ENCODE data around the gene TMEM156. TPM values are rescaled to one million over a fixed set of nuclear protein-coding genes. Genes with fewer than 3 reads are reported as not detected.
A peak's percentile ranks its signal among the peaks of the same experiment; 100 is the strongest.

The TMEM156 gene
- polyA plus RNA-seq, 1 donor (not counting 4 experiments of a cell fraction or from before 2014, with no cell fraction given): 0.68 TPM

GRCh38 chr4:39043861-39044363 is 11.7 kb upstream of the TMEM156 start:
- FAIRE-seq (no peak), DNase-seq (ENCODE audit: low read depth, low spot score) (no peak)
- Histone ChIP-seq H4K20me1 (ENCODE audit: control insufficient read depth, extremely low read depth, insufficient read depth, low read length) (no peaks in the 10 kb centered on the region), H3K9me3 (ENCODE audit: control insufficient read depth, low read depth, low read length) (no peaks in the 10 kb centered on the region), H3K4me2 (ENCODE audit: control insufficient read depth, extremely low read depth, insufficient read depth, low read depth, low read length) (peak overlapping the region; percentile 78), H3K9me1 (ENCODE audit: control insufficient read depth, extremely low read depth, insufficient read depth, low read length) (no peaks in the 10 kb centered on the region), H2AFZ (ENCODE audit: control insufficient read depth, low read length) (peak overlapping the region; percentile 82), H3K36me3 (ENCODE audit: control insufficient read depth in 2 of 2, extremely low read depth in 1 of 2, insufficient read depth in 2 of 2, low read length in 2 of 2) (no peaks in the 10 kb centered on the region), H3K9ac (ENCODE audit: control insufficient read depth, extremely low read depth, insufficient read depth, low read length) (peak overlapping the region; percentile 66), H3K79me2 (ENCODE audit: control insufficient read depth, insufficient read depth, low read length) (peaks cover 21% of the 10 kb centered on the region), H3K4me3 (ENCODE audit: control insufficient read depth in 2 of 3, extremely low read depth in 1 of 3, insufficient read depth in 2 of 3, low read depth in 1 of 3, low read length in 3 of 3) (peak overlapping the region; percentile 59 to 95 (median 61)), H3K4me1 (ENCODE audit: control insufficient read depth, extremely low read depth, insufficient read depth, low read length) (peaks cover 17% of the 10 kb centered on the region), H3K27me3 (ENCODE audit: control insufficient read depth, extremely low read depth, insufficient read depth, low read length) (no peaks in the 10 kb centered on the region), H3K27ac (ENCODE audit: control insufficient read depth, insufficient read depth, low read length) (peak overlapping the region; percentile 85)
- no peak for TF ChIP-seq EZH2 (IDR thresholded peaks at IDR 0.05; ENCODE audit: low read length)
- TF ChIP-seq CTCF (optimal IDR thresholded peaks at IDR 0.05 in 1 of 3, IDR thresholded peaks at IDR 0.05 in 1 of 3, conservative IDR thresholded peaks at IDR 0.05 in 1 of 3; ENCODE audit: extremely low read depth in 1 of 3, insufficient read depth in 2 of 3, low read length in 3 of 3): no peak
- dilution Hi-C loops (cut with MboI; ENCODE audit: extremely low pct_ligation_motif_present, low sequenced_read_pairs): no loop called here

GRCh38 chr4:39043058-39043860 is 11.1 kb upstream of the TMEM156 start:
- no peak for FAIRE-seq
- no peak overlapping the region for H3K9ac ChIP-seq (ENCODE audit: control insufficient read depth, extremely low read depth, insufficient read depth, low read length)
- H3K27me3 ChIP-seq (ENCODE audit: control insufficient read depth, extremely low read depth, insufficient read depth, low read length): no peaks in the 10 kb centered on the region
- peak overlapping the region; percentile 85 for H3K27ac ChIP-seq (ENCODE audit: control insufficient read depth, insufficient read depth, low read length)
- H3K9me3 ChIP-seq (ENCODE audit: control insufficient read depth, low read depth, low read length): no peaks in the 10 kb centered on the region
- DNase-seq (ENCODE audit: low read depth, low spot score): no peak
- TF ChIP-seq CTCF (optimal IDR thresholded peaks at IDR 0.05 in 1 of 3, IDR thresholded peaks at IDR 0.05 in 1 of 3, conservative IDR thresholded peaks at IDR 0.05 in 1 of 3; ENCODE audit: extremely low read depth in 1 of 3, insufficient read depth in 2 of 3, low read length in 3 of 3) (no peak), EZH2 (IDR thresholded peaks at IDR 0.05; ENCODE audit: low read length) (no peak)
- peak overlapping the region; percentile 78 for H3K4me2 ChIP-seq (ENCODE audit: control insufficient read depth, extremely low read depth, insufficient read depth, low read depth, low read length)
- no peak overlapping the region for H3K4me3 ChIP-seq (ENCODE audit: control insufficient read depth in 2 of 3, extremely low read depth in 1 of 3, insufficient read depth in 2 of 3, low read depth in 1 of 3, low read length in 3 of 3)
- H3K9me1 ChIP-seq (ENCODE audit: control insufficient read depth, extremely low read depth, insufficient read depth, low read length): no peaks in the 10 kb centered on the region
- dilution Hi-C loops (cut with MboI; ENCODE audit: extremely low pct_ligation_motif_present, low sequenced_read_pairs): no loop called here
- peak overlapping the region; percentile 82 for H2AFZ ChIP-seq (ENCODE audit: control insufficient read depth, low read length)
- no peaks in the 10 kb centered on the region for H4K20me1 ChIP-seq (ENCODE audit: control insufficient read depth, extremely low read depth, insufficient read depth, low read length)
- no peaks in the 10 kb centered on the region for H3K36me3 ChIP-seq (ENCODE audit: control insufficient read depth in 2 of 2, extremely low read depth in 1 of 2, insufficient read depth in 2 of 2, low read length in 2 of 2)
- peaks cover 17% of the 10 kb centered on the region for H3K79me2 ChIP-seq (ENCODE audit: control insufficient read depth, insufficient read depth, low read length)
- peaks cover 22% of the 10 kb centered on the region for H3K4me1 ChIP-seq (ENCODE audit: control insufficient read depth, extremely low read depth, insufficient read depth, low read length)

Measured in keratinocyte (primary cell).